Measurements from ENCODE around the gene B3GNT8.

DNA sequence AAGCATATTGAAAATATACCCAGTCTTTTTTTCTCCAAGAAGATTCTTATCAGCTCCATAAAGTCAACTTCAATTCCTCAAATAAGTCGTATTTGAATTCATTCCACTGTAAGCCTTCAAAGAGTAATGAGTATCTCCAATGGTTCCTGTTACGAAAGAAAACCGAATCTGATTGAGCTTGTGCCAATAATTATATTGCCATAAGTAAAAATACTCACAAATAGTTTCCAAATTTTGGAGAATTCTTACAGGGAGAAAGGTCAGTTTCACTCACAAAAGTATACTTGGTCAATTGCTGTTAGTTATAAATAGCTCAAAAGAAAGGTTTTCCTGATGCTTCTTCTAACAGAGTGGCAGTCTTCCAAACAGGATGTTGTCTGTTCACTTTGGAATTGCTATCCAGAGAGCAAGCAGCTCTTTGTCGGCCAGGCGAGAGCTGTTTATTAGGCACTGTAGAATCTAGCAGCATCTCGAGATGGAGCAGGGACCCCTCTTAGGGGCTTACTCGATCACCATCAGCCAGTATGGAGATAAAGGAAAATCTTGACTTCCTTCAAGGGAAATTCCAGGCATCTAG is 29.3 kb upstream of the B3GNT8 start:
- TF ChIP-seq POLR2A (IDR thresholded peaks at IDR 0.05): no peak
- TF ChIP-seq, protein P1, sequence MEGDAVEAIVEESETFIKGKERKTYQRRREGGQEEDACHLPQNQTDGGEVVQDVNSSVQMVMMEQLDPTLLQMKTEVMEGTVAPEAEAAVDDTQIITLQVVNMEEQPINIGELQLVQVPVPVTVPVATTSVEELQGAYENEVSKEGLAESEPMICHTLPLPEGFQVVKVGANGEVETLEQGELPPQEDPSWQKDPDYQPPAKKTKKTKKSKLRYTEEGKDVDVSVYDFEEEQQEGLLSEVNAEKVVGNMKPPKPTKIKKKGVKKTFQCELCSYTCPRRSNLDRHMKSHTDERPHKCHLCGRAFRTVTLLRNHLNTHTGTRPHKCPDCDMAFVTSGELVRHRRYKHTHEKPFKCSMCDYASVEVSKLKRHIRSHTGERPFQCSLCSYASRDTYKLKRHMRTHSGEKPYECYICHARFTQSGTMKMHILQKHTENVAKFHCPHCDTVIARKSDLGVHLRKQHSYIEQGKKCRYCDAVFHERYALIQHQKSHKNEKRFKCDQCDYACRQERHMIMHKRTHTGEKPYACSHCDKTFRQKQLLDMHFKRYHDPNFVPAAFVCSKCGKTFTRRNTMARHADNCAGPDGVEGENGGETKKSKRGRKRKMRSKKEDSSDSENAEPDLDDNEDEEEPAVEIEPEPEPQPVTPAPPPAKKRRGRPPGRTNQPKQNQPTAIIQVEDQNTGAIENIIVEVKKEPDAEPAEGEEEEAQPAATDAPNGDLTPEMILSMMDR (IDR thresholded peaks at IDR 0.05): no peak

Data from testis (tissue), 2 donors.